ENCODE data around the gene TPK1.
"Not testable (repeated sequence)": the region's sequence is repeated elsewhere in the genome, so short reads cannot be mapped to it uniquely, and the experiment has no call there.

Gene TPK1

DNA sequence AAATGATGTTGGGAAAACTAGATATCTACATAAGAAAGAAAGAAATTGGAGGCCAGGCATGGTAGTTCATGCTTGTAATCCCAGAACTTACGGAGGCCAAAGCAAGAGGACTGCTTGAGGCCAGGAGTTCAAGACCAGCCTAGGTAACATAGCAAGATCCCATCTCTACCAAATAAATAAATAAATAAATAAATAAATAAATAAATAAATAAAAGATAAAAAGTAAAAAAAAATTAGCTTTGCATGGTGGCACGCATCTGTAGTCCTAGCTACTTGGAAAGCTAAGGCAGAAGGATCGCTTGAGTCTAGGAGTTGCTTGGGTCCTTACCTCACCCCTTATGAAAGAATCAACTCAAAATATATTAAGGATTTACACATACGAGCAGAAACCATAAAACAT, 238.9 kb downstream of the TPK1 start:
- no peak for DNase-seq

DNA sequence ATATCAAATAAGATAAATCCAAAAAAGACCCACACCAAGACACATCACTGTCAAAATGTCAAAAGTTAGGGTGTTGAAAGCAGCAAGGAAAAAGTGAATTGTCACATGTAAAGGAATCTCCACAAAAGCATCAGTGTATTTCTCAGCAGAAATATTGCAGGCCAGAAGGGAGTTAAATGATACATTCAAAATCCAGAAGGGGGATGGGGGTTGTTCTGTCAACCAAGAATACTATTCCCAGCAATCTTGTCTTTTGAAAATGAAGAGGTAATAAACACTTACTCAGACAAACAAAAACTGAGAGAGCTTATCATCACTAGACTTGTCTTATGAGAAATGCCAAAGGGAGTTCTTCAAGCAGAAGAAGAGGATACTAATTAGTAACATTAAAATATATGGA, 241.3 kb downstream of the TPK1 start:
- DNase-seq = no peak

DNA sequence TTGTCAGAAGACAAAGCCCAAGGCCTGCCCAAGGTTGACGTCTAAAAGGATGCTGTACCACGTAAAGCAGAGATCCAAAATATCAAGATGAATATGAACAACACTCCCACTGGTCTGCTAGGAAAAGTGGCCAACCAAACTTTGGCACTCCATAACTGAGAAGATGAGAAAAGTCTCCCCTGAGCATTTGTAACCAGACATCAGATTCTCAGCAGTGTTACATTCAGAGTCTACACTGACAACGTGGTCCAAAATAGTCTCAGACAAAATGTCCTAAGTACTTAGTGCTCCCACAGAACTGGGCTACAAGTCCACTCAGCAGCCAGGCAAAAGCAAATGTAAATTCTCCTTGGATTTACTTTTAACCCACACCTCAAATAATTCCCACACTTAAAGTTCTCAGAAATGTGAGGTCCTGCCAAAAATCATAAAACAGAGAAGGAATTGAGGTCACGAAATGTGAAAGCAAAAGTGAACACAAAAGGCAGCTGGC, 247.2 kb downstream of the TPK1 start:
- no peak for DNase-seq

DNA sequence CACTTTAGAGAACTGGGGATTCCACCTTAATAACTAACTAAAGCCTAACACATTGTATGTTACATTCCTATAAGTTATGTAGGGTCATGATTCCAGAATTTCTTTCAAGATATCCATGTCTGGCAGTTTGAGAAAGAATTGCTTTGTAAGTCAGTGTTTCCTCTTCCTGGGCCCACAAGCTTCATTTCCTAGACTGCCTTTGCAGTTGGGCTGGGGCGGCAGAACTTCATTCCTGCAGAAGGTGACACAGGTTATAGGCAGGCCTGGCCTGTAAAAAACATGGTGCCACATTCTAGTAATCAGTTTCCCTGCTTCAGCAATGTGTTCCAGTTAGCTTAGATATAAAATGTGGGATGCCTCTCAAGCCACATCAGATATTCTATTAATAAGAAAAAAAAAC, 248.2 kb downstream of the TPK1 start:
- no peak for DNase-seq

DNA sequence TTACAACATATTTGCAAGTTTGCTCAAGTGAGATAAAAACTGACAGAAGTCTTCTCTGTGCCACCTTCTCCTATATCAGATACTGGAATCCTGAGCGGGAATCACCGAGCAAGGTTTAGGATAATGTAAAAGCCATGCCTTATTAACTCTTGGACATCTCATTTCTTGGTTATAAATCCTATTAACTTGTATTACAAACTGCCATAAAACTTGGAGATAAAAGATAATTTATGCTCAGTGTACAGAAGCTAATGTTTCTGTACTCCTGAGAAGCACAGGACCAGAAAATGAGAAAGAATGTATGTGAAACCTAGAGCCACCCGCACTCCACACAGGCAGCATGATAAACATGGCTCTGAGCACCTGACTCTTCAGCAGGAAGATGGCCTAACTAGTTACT, 251.1 kb downstream of the TPK1 start:
- no peak for DNase-seq

DNA sequence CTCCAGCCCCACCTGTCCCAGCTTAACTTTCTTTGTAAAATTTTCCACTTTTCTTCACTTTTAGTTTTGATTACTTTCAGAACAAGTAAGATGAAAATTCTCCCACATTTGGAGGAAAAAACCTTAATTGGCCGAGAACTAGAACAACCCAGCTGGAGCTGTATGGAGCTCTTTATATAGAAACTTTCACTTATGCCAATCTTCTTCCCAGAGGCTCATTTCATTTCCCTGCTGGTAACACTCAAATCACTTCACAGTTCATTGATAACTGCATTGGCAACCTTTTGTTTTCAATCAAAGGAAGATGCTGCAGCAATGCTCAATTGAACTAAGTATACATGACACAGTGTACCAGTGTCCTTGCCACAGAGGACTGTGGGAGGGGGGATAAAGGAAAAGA, 256.2 kb downstream of the TPK1 start:
- DNase-seq = no peak

DNA sequence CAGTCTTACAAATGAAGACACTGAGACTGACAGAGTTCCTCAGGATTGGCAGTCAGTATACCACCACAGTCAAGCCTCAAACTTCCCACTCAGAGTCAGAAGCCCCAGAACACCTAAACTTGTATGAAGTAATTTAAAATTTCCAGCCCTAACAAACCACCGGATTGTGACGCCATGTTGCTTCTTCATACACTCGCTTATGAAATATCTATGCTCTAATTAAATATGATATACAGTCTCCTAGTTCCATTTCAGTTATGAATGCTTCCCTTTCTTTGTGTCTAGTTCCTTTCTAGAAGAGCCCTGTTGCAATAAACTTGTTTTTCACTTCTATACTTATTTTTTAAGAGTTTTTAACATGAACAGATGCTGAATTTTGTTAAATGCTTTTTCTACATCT, 260.4 kb downstream of the TPK1 start:
- DNase-seq = no peak

DNA sequence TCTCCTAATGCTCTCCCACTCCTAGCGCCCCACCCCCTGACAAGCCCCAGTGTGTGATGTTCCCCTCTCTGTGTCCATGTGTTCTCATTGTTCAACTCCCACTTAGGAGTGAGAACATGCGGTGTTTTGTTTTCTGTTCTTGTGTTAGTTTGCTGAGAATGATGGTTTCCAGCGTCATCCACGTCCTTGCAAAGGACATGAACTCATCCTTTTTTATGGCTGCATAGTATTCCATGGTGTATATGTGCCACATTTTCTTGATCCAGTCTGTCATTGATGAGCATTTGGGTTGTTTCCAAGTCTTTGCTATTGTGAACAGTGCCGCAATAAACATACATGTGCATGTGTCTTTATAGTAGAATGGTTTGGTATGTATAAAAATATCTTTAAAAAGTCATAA, 261.1 kb downstream of the TPK1 start:
- DNase-seq = not testable (repeated sequence)

DNA sequence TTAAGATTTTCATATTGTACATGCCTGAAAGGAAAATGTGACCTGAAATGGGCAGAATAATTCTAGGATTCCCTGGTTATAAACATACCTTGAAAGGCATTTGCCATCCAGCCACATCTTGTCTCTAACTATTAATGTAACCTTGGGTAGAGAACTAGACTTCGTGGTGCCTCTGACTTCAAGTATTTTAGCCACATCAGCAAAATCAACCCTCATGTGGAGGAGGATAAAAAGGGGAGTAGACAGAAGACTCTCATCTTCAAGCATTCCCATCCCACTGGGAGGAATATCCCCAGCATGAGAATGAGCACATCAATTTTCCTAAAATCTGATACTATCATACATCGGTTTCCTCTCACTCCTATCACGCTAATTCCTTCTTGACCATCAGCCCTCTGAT, 267.6 kb downstream of the TPK1 start:
- DNase-seq = no peak

DNA sequence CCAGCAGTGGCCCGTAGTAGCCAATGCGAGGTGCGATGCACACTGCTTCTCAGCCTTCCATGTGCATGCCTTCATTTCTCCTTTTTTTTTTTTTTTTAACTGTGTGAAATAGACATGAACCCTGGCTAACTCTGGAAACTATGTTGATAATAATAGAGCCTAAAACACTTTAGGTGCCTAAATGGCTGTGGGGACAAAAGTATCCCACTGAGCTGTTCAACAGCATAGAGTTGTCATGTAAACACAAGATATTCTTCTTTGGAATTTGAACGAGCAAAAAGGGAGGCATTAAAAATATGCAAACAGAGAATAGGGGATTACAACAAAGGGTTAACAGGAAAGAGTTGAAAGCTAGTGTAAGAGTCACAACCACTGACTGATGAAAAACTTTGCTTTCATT, 270.3 kb downstream of the TPK1 start:
- no peak for DNase-seq

DNA sequence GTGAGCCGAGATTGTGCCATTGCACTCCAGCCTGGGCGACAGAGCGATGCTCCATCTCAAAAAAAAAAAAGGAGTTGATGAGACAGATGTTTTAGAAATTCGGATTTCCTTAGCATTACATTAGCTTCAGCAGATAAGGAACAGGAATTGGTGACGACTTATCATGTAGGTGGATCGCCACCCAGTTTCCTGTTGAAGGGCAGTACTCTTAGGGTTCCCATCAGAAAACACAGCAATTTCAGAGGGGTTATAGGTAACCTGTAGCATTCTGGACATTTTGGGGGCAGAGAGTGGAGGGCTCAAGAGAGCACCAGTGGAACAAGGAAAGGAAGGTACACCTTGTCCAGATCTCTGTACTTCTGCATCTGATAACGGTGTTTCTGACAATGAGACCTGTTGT, 286.0 kb downstream of the TPK1 start:
- no peak for DNase-seq

DNA sequence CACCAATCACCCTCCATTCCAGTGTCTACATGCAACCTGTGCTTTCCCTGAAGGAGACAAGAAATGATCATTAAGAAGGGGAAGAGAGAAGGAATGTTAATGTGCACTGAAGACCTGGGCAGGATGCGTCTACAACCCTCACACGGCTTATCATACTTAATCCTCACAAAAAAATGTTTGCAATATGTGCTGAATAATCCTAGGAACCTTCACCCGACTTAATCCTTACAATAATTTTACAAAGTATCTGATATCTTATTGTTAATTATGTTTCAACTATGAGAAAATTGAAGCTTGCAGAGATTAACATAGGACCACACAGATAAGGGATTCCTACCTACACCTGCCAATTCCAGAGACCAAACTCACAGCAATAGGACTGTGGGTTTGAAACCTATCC, 287.3 kb downstream of the TPK1 start:
- DNase-seq = no peak

DNA sequence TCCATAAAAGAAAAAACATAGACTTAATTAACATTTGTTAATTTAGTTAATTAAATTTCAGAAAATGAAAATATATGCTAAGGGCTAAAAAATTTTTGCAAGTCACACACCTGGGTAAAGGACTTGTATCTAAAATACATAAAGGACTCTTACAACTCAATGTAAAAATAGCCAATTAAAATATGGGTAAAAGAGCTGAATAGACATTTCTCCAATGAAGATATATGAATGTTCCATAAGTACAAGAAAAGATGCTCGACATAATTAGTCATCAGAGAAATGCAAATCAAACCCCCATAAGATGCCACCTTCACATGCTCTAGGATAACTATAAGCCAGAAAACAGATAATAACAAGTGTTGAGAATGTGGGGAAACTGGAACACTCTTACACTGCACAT, 288.0 kb downstream of the TPK1 start:
- DNase-seq = no peak

DNA sequence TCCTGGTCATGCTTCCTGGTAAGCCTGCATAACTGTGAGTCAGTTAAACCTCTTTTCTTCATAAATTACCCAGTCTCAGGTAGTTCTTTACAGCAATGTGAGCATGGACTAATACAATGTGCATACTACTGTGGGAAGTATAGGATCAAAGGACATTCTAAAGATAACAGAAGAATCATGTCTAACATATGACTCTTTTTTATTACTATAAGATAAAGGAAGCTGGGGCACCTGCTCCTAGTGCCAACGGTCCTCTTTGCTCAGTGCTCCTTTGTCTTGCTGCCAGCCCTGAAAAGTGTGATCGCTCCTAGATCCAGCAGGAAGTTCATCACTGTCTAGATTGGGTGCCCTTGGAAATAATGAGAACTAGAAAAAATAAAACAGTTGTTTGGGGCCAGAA, 289.1 kb downstream of the TPK1 start:
- DNase-seq = no peak

DNA sequence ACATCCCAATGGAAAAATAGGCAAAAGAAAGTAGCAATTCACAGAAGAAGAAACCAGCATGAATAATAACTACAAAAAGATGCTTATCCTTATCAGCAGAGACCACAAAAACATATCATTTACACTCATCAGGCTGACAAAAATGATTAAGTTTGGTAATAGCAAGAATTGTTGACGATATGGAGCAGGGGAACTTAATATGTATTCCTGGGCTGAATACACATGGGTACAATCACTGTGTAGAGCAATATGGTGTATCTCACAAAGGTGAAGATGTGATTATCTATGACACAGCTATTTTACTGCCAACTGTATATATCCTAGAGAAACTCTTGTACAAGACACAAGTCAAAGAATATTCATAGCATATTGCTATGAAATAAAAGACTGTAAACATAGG, 290.5 kb downstream of the TPK1 start:
- no peak for DNase-seq

DNA sequence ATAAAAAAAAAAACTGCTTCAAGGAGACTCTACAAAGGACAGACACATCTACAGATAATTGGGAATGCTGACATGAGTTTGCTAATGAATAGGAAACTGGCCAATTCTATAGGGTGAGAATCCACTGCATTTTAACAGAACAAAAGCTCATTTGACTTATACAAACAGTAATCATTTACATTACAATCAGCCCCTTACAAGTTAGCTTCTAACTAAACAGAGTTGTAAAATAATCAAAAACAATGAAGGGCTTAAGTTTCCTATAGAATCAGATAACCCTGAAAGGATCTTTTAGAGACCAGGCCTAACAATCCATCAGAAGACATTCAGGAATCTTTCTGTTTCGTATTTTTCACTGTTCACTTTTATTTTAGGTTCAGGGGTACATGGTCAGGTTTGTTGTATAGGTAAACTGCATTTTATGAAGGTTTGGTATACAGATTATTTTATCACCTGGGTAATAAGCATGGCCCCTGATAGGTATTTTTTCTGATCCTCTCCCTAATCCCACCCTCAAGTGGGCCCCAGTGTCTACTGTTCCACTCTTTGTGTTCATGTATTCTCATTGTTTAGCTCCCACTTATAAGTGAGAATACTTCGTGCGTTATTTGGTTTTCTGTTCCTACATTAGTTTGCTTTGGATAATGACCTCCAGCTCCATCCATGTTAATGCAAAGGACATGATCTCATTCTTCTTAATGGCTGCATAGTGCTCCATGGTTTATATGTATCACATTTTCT, 301.0 kb downstream of the TPK1 start:
- DNase-seq = no peak

DNA sequence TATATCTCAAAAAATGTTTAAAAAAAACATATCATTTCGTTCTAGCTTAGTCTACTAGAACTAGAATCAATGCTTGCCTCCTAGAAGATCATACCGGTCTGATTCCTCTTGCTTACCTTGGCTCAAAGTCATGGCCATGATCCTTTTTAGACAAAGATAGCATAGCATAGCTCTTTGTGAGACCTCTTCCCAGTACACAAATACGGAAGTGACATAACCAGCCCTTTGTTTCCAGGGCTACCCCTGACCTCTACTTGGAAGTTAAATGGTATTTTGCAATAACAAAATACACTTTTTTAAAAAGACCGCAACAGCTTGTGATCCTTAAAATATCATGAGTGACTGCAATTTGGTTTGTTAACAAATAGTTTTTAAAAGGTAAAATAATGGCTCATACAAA, 301.7 kb downstream of the TPK1 start:
- no peak for DNase-seq

DNA sequence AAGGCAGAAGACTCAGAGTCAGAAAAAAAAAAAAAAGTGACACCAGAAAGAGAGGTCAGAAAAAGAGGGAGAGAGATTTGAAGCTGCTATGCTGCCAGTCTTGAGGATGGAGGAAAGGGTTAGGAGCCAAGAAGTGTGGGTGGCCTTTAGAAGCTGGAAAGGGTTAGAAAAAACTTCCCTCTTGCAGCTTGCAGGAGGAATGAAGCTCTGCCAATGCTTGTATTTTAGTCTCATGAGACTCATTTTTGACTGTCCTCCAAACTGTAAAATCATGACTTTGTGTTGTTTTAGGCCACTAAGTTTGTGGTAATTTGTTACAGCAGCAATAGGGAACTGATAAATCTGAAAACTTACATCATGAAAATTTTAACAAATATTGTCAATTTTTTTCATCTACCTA, 304.7 kb downstream of the TPK1 start:
- DNase-seq = no peak

DNA sequence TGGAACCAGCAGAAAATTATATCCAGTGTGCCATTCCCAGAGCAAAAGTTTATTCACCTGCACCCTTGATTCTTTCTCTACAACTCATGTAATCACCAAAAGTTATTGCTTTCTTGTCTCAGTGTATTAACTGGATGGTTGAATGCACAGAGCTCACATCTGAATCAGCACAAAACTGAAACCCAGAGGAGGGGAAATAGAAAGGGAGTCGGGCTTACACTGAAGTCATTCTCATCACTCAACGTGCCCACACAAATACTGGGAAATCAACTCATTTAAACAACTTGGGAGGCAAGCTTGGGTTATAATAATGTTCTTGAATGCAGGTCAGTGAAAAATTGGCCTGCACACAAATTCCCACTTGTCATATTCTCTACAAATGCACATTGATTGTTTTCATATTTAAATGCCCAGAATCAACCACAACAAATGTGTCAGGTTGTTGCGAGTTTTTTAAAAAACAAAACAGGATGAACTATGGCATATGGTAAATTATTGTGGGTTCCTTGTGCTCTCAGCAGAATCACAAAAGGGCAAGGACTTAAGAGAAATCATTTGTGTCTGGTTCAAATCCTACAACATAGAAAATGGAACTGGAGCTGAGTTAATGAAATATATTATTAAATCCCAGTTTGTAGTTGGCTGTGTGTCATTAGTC, 306.5 kb downstream of the TPK1 start:
- DNase-seq = no peak

DNA sequence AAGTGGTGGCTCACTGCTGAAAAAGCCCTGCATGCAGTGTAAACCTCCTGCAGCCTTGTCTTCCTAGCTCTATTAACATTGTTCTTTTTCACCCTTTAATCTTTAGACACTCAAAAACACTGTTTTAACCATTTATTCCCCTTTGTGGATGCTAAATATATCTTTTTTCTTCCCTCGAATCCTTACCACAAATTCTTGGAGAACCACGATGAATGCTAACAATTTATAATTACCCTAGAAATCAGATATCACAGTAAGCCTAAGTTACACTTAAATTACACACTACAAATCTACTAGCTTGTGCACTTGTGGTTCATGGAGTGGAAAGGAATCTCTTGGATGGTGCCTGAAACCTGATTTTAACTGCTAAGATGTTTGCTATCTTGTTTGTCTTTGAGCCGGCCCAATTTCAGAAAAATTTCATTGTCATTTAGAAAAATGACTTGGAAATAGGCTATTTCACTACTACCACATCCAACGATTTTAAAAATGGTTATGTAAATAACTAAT, 307.3 kb downstream of the TPK1 start:
- no peak for DNase-seq

DNA sequence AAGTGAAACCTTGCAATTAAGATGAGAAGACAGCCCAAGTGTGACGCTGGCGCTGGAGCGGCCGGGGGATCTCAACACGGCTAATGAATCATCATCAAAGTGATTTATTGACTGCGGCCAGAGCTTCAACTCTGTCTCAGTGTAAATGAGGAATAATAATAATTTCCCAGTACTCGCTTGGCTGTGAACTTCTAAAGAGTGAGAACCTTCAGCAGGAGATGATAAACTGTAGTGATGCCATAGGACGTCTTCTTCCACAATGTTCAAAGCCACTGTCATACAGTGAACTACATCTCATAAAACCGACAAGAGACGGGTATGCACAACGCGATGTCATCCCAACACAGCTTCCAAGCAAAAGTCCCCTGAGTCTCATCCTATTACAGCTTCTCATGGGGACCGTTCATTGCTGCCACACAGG, 308.8 kb downstream of the TPK1 start:
- no peak for DNase-seq

DNA sequence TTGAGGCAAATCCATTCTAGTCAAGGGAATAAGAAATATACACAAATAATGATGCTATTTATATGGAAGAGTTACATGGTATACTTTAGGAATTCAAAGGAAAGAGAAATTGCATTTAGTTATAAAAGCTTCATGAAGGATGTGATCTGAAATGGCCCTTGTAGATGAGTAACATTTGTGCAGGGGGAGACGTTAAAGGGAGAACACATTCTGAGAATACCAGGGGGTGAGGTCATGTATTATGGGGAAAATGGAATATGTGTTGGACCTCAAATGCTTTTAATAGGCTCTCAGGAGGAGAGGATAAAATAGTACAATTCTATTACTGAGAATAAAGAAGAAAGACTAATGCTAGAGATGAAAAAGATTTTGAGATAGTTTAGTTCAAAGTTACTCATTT, 309.9 kb downstream of the TPK1 start:
- DNase-seq = no peak

DNA sequence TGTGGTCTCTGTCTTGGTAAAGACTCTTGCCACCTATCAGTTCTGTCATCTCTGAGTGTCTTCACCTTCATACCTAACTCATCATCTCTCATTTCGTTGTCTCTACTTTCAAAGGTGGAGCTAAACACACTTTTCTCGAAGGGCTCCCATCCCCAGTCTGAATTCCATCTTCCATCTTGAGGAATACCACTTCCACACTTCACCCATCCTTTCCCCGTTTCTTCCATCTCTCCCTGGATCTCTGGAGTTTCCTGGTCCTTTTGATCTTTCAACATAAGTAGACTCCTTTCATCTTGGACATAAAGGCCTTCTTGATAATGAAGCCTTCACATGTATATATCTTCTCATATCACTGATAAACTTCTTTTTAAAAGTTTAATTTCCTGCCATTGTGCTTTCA, 311.6 kb downstream of the TPK1 start:
- DNase-seq = no peak

DNA sequence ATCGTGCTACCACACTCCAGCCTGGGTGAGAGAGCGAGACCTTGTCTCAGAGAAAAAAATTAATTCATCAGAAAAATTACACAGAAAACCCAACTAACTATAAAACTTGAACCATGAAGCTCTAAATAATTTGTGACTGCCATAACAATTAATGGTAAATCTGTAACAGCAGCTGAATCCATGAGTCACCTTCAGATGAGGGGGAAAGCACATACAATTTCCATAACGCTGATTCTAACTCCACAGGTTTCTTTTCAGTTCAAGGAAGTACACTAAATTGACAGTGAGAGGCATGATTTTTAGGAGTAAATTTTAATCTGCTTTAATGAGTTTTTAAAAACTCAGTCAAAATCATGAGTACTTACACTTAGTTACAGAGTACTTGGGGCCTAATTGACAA, 312.2 kb downstream of the TPK1 start:
- no peak for DNase-seq

DNA sequence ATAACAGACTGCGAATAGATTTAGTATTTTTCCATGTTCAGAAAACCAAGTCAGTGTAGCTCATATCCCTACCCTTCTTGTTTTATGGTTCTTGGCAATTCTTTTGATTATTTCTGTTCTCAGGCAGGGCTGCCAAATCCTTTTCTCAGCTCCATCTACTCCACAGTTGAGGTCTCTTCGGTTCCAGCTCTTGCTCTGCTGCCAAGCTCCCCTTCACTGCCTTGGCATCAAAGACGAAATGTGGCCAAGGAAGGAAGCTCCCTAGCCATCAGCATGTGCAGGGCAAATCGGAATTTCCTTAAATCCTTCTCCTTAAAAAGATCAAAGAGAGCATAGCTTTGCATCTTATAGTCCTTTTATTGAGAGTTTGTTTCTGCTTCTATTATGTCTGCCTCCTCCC, 315.9 kb downstream of the TPK1 start:
- no peak for DNase-seq

All from NCI-H146 (cell line).